HG03558 (cell line): Measurements from ENCODE around the gene STAG1.
"Not testable (repeated sequence)": the region's sequence is repeated elsewhere in the genome, so short reads cannot be mapped to it uniquely, and the experiment has no call there.

Experiments
- ATAC-seq: cut with Tn5 transposase; IDR thresholded peaks from one replicate; pipeline ENCODE4 v1.9.1; 2021; ENCODE audit warnings: moderate number of reproducible peaks; ENCODE audit not compliant: unreplicated experiment; ENCODE audit errors: extremely low read depth

STAG1 gene

DNA sequence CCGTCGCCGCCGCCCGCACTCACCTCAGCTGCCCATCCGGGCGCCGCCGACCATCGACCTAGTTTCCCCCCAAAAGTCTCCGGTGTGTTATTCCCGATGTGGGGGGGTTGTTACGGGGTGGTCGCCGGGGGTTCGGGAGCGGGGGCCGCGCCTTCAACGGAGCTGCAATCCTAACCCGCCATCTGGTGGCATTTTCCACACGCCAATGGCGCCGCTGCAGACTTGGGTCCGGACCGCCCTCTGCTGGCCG is at the start of gene STAG1:
STAG1 (minus strand) TSS at position 207 of the 250 bp plus-strand sequence. CDS start 121,480 bp downstream, outside the sequence.
- no peak for ATAC-seq

GRCh38 chr3:136801146-136801545 is 49.0 kb upstream of the STAG1 start:
- ATAC-seq, result not testable (repeated sequence)

DNA sequence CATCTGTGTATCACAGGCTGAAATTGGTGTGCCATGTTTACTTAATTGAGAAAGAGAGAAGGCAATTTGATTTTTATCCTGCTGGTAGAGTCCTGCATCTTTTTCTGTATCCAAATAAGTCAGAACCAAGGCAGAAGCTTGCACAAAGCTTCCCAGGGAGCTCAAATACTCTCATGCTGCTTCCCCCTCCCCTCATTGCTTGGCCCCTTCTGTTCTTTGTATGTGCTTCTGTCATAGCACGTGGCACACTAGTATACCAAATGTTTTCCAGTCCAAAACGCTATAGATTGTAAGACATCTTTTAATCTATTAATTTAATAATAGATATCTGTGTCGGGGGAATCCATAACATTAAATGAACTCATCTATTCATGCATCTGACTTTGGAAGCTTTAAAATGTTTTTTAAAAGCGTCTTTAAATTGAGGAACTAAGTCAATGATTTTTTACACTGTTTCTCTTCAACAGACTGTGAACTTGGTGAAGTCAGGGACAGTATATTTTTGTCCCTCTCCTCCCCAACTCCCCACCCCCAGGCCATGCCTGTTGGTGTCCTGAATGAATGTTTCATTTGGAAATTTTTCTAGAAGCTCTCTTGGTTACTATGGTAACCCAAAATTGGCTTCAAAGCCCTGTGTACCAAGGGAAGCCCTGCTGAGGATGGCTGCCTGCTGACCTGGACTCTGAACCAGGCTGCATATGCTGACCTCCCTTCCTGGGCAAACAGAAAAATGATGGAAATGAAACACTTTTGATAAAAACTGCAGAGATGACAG is 40.6 kb upstream of the STAG1 start:
- ATAC-seq, result no peak

- ATAC-seq, result no peak
Measured at GRCh38 chr3:136790786-136791185, 38.6 kb upstream of the STAG1 start.

- no peak for ATAC-seq
Measured at GRCh38 chr3:136789976-136790375, 37.8 kb upstream of the STAG1 start.

DNA sequence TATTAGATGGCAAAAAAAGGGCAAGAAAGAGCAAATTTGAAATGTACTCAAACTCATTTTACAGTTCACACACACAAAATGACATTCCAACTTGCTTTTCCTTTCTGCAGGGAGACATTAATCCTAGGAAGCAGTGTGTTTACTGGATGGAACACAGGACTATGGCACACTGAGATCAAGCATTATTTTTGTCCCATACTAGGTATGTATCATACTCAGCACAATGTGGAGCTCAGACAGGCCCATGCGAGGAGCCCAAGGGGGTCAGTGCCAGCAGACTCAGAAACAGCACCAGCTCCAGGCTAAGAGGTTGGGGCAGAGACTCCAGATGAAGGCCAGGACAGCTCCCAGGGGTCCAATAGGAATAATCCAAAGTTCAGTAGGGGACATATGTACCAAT is 36.0 kb upstream of the STAG1 start:
- ATAC-seq, result no peak

- ATAC-seq, result peak; percentile 93
Measured at GRCh38 chr3:136787349-136787748, 35.2 kb upstream of the STAG1 start.

DNA sequence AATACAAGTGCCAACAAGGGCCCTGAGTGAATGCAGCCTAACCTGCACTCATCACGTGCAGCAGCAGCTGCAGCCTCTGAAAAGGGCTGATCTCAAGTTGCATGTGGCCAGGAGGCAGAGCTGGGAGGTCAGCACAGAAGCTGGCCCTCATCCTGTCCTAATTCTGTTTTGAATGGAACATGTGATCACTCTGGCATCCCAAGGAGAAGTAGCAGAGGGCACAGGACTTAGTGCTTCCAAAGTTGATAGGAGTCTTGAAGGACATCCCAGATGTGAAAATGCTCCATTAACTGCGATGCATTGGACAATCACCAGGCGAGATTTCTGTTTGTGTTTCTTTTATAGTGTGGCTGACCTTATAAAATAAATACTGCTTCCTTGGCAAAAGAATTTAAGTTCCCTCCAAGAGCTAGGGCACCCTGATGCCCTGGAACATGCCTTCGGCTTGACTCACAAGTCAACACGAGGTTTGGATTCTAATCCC is 31.6 kb upstream of the STAG1 start:
- no peak for ATAC-seq

DNA sequence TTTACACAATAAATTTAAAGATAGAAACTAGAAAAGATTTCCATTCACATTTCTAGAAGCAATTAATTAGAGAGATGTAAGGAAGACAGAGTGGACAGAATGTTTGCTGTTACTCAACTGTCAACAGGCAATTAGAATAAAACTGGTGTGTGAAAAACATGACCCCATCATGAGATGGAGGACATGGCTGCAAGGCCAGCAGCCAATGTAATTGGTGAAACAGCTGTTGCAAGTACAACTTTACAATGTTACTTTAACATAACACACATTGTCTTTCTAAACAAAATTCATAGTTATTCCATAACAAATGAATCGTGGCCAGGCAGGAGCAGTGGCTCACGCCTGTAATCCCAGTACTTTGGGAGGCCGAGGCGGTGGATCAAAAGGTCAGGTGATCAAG is 28.6 kb upstream of the STAG1 start:
- no peak for ATAC-seq

- ATAC-seq, result no peak
Measured at GRCh38 chr3:136778865-136779264, 26.7 kb upstream of the STAG1 start.

DNA sequence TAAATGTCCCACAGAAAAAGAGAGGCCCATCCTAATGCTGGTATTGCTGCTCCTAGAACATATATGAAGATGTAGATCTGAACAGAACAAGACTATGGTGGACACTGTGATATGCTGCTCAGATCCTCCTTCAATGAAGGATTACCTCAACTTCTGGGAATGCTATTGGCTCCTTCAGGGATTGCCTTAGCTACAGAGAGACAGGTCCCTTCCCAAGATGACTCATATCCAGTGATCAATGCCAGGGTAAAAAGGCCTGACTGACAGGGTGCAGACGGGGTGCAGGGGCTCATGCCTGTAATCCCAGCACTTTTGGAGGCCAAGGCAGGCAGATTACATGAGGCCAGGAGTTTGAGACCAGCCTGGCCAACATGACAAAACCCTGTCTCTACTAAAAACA is 20.5 kb upstream of the STAG1 start:
- ATAC-seq, result no peak

DNA sequence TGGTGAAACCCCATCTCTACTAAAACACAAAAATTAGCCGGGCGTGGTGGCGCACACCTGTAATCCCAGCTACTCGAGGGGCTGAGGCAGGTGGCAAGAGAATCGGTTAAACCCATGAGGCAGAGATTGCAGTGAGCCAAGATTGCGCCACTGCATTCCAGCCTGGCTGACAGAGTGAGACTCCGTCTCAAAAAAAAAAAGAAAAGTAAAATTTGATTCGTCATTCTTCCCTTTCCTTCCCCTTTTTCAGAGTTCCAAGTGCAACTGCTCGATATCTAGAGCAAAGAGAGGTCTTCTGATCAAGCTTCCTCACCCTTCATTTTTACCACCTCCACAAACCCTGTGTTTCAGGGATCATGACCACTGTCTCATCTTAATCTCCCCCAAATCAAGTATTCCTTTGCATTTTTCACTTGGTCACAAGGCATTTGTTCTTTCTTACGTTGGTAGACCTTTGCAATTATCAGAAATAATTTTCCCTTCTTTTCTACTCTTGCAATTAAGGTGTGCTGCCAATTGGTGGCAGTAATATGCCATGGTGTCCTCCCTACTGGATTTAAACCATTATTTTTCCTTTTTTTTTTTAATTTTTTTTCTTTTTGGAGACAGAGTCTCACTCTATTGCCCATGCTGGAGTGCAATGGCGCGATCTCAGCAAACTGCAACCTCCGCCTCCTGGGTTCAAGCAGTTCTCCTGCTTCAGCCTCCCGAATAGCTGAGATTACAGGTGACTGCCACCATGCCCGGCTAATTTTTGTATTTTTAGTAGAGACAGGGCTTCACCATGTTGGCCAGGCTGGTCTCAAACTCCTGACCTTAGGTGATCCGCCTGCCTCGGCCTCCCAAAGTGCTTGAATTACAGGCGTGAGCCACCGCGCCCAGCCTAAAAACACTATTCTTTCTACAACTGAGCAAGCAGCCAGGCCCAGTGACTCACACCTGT is 6.3 kb upstream of the STAG1 start:
- not testable (repeated sequence) for ATAC-seq

DNA sequence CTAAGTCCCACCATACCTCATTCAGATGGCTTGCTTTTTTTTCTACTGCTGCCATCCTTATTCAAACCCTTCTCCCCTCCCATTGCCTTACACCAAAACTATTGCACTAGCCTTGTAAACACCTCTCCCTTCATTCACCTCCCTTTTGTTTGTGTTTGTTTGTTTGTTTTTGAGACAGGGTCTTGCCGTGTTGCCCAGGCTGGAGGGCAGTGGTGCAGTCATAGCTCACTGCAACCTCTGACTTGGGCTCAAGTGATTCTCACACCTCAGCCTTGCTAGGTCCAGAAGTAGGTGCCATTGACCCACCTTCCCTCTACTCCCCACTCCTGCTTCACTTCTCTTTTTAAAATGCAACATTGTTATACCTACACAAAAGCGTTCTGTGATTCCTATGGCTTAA is 3.0 kb upstream of the STAG1 start:
- no peak for ATAC-seq

DNA sequence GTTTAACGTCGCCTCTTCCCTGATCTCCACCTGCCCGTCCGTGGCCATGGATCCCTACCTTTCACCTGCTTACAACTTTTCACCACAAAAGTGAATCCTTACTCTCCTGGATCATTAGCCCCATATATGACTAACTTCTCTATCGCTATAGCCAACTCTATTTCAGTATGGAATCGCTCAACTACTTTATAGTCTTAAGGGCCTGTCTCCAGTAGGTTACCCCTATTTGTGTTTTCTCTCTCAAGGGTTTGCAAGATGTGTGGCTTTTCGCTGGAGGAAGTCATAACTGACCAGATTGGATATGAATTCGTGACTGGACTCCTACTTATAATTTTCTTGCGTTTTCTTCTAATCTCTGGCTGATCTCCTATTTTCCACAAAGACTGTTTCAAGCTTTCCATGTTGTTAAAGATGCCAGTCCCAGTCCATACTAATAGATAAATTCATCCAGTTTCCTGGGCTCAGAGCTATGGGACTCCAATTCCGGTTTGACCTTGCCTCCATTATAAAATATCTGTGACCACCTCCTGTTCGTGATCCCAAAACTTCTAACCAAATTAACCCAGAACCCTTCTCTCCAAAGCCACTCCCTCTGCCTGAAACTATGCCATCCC is 1.3 kb upstream of the STAG1 start:
- ATAC-seq, result no peak

- peak; percentile 68 for ATAC-seq
Measured at GRCh38 chr3:136752422-136753325, 496 bp upstream of the STAG1 start.

DNA sequence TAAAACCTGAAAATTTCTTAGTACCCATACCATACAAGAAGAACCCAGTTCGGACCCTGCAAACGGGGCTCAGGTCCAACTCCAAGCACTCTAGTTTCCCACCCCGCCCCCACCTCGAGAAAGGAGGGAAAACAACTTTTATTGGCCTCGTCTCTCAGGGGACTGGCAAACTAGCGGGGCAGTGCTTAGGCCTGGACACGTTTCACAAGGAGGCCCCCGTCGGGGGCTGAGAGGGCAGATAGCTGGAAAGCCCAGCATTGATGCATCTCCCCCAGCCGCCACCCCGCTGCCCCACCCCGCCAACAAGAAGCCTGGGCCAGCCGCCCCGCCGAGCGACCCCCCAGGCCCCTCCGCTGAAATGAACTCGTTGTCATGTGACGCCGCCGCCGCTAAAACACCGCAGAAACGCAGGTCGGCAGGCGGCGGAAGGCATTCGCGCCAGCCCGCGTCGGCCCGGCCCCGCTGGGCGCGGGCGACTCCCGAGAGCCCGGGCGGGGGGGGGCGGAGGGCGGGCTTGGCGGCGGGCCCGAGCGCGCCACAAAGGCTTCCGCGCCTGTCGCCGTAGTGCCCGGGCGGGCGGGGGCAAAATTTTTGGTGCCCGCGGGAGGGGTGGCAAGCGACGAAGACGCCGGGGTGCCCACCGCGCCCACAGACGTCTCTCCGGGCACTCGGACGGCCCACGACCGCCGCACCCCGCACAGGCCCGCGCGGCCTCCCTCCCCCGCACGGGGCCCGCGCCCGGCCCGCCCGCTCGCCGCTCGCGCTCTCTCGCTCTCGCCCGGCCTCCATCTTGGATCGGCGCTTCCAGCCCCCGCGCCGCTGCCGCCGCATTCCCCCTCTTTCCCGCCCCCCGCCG is 634 bp downstream of the STAG1 start:
- no peak for ATAC-seq

DNA sequence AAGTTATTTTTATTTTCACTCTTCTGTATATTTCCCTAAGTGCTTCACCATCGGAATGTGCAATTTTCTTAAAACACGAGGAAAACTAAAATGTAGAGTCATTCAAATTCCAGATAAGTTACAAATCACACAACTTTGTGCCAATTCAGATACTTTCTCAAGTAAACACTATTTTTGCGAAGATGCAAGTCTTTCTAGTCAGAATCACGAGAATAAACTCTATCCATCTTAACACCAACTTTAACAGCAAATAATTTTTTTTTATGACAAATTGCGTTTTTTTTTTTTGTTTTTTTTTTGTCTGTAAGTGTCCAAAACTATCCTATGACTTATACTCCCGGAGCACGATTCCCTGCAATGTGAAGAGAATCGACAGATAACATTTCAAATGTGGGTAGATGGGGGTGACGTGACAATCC is 1.3 kb downstream of the STAG1 start:
- ATAC-seq, result no peak

DNA sequence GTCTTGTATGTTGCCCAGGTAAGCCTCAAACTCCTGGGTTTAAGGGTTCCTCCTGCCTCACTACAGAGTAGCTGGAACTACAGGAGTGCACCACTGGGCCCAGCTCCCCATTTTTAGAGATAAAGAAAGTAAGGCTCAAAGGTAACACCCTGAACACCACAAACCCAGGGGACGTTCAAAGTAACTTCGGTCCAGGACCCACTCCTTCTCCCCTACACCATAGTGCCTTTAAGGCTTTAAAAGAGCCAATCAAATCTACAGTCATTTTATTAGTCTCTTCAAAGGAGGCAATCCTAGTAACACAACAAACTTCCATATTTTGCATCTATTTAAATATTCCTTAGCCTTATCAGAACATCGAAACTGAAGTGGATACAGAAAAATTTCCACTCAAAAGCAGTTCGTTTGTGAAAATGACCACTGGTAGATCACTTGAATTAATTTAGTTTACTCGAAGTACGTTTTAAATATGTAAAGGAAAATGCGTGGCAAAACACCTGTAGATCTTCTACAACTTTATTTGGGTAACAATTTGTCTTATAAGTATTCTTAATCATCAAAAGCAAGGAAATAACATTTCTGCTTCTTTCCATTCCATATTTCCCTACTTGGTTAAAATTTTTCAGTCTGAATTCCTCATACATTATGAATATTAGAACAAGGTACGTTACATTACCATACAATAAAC is 1.8 kb downstream of the STAG1 start:
- ATAC-seq, result no peak
